Progenitor cell of endocrine pancreas (in vitro differentiated cells): Measurements from ENCODE around the gene ADGRA1. TPM values are rescaled to one million over a fixed set of nuclear protein-coding genes. Genes with fewer than 3 reads are reported as not detected.
"Not testable (repeated sequence)": the region's sequence is repeated elsewhere in the genome, so short reads cannot be mapped to it uniquely, and the experiment has no call there.

Experiments used
- DNase-seq: peaks from one replicate; pipeline ENCODE4 v3.0.0; 2021; ENCODE audit warnings: low spot score; ENCODE audit not compliant: unreplicated experiment
- H3K27ac Mint-ChIP-seq: 2 replicates; pipeline ENCODE4 v1.8.0; 2021; ENCODE audit warnings: mild to moderate bottlenecking, moderate library complexity, mixed read lengths
- H3K27me3 Mint-ChIP-seq: 2 replicates; pipeline ENCODE4 v1.8.0; 2021; ENCODE audit warnings: mixed read lengths
- H3K36me3 Mint-ChIP-seq: 2 replicates; pipeline ENCODE4 v1.8.0; 2022; ENCODE audit warnings: mixed read lengths; ENCODE audit not compliant: insufficient read depth
- H3K4me1 Mint-ChIP-seq: 2 replicates; pipeline ENCODE4 v1.8.0; 2021; ENCODE audit warnings: low read depth, mixed read lengths
- H3K4me3 Mint-ChIP-seq: 2 replicates; pipeline ENCODE4 v1.8.0; 2021; ENCODE audit warnings: low read depth, mild to moderate bottlenecking, moderate library complexity, mixed read lengths
- H3K9me3 Mint-ChIP-seq: 2 replicates; pipeline ENCODE4 v1.8.0; 2021; ENCODE audit warnings: low read depth, mixed read lengths
- total RNA-seq: library from RNA; stranded (reverse); gene quantifications from 2 replicates; pipeline ENCODE4 v1.2.1, GENCODE V29; 2021
- TF ChIP-seq, protein P1 (sequence below): fragments of 200-600 bp; sonication (generic); IDR thresholded peaks from one replicate; pipeline ENCODE4 v1.5.0; 2021; ENCODE audit warnings: antibody characterized with exemption, mild to moderate bottlenecking; ENCODE audit not compliant: unreplicated experiment

ADGRA1 gene
- total RNA-seq, 1 donor from 2014 or later: 1.2 TPM

DNA sequence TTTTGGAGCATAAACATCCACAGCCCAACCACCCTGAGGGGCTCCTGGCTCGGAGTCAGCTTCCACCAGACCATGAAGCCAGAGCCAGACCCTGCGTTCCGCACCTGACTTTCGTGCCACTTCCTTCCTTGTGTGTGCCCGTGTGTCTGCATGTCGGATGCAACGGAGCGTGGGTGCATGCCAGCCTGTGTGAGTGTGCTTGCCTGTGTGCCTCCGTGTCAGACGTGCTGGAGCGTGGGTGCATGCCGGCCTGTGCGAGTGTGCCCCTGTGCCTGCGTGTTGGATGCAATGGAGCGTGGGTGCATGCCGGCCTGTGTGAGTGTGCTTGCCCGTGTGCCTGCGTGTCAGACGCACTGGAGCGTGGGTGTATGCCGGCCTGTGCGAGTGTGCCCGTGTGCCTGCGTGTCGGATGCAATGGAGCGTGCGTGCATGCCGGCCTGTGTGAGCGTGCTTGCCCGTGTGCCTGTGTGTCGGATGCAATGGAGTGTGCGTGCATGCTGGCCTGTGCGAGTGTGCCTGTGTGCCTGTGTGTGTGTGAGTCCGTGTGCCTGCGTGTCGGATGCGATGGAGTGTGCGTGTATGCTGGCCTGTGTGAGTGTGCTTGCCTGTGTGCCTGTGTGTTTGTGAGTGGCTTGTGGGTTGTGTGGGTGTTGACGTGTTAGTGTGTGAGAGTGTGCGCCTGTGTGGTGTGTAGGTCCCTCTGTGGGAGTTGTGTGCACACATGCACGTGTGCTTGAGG, 44.2 kb downstream of the ADGRA1 start:
- H3K4me3 Mint-ChIP-seq: no peak overlapping the region
- no peak for DNase-seq
- H3K27me3 Mint-ChIP-seq: peaks cover 14% of the 10 kb centered on the region
- TF ChIP-seq, protein P1, sequence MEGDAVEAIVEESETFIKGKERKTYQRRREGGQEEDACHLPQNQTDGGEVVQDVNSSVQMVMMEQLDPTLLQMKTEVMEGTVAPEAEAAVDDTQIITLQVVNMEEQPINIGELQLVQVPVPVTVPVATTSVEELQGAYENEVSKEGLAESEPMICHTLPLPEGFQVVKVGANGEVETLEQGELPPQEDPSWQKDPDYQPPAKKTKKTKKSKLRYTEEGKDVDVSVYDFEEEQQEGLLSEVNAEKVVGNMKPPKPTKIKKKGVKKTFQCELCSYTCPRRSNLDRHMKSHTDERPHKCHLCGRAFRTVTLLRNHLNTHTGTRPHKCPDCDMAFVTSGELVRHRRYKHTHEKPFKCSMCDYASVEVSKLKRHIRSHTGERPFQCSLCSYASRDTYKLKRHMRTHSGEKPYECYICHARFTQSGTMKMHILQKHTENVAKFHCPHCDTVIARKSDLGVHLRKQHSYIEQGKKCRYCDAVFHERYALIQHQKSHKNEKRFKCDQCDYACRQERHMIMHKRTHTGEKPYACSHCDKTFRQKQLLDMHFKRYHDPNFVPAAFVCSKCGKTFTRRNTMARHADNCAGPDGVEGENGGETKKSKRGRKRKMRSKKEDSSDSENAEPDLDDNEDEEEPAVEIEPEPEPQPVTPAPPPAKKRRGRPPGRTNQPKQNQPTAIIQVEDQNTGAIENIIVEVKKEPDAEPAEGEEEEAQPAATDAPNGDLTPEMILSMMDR: no peak
- H3K9me3 Mint-ChIP-seq: no peaks in the 10 kb centered on the region
- no peak overlapping the region for H3K27ac Mint-ChIP-seq
- H3K4me1 Mint-ChIP-seq: no peaks in the 10 kb centered on the region
- no peaks in the 10 kb centered on the region for H3K36me3 Mint-ChIP-seq

DNA sequence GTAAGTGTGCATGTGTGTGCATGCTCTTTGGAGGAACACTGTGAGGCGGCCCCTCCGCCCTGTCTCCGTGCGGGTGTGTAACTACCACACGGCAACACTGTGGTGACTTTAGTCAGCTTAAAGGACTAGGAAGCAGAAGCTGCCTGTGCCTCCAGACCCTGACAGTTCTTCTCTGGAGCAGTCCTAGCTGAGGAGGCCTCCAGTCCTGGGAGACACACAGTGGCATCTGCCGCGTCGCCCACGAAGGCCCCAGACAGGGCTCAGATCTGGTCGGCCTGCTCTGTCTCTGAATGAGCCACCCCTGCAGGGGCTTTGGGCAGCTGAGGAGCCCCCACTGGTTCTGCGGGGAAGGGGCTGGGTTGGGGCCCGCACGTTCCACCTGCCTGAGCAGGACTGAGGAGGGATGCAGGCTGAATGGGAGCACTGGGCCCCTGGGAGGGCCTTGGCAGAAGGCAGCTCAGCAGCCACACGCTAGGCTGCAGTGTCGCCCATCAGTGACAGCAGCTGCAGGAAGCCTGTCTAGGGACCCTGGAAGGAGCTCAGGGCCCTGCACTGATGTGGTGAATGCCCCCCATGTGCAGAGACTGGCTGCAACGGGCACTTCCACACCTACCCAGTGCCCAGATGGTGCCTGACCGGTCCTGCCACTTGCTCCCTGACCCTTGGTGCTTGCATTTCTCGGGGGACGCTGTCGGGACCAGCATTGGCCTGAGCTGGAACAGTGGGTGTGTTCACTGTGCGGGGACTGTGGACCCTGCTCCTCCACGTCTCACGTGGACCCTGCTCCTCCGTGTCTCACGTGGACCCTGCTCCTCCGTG, 45.0 kb downstream of the ADGRA1 start:
- no peak for DNase-seq
- Mint-ChIP-seq H3K27me3 (peaks cover 14% of the 10 kb centered on the region), H3K27ac (no peak overlapping the region), H3K4me1 (no peaks in the 10 kb centered on the region), H3K36me3 (no peaks in the 10 kb centered on the region), H3K9me3 (no peaks in the 10 kb centered on the region), H3K4me3 (no peak overlapping the region)
- TF ChIP-seq, protein P1: no peak

DNA sequence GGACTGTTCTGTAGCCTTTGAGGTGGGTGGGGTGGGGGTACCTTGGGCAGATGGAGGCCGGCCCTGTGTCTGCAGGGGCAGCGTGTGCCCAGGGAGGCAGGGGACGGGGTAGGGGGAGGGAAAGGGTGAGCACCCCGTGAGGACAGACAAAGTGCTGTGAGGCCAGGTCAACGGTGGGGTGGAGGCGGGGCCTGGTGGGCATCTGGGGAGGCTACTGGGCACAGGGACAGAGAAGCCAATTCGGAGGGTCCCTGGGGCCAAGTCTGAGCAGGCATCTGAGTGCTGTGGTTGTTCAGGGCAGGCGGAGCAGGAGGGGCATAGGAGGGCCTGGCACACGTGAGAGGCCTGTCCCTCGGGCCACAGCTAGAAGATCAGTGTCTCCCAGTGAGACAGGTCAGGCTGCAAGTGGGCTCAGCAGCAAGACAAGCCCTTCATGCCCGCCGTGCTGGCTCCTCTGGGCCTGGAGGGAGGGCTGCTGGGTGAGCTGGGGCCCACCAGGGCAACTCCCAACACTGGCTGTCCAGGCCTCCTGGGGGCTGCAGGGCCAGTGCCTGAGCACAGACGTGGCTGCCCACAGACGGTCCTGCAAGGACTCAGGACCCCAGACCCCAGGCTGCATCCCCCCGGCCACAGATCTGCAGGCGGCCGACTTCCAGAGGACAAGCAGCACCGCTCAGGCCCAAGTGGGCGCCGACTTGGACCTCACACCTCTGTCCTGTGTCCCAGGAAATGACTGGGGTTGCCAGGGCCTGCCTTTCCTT, 45.9 kb downstream of the ADGRA1 start:
- Mint-ChIP-seq H3K9me3 (no peaks in the 10 kb centered on the region), H3K36me3 (no peaks in the 10 kb centered on the region), H3K27ac (no peak overlapping the region), H3K4me1 (no peaks in the 10 kb centered on the region), H3K4me3 (no peak overlapping the region), H3K27me3 (peaks cover 14% of the 10 kb centered on the region)
- DNase-seq: no peak
- TF ChIP-seq, protein P1: no peak

DNA sequence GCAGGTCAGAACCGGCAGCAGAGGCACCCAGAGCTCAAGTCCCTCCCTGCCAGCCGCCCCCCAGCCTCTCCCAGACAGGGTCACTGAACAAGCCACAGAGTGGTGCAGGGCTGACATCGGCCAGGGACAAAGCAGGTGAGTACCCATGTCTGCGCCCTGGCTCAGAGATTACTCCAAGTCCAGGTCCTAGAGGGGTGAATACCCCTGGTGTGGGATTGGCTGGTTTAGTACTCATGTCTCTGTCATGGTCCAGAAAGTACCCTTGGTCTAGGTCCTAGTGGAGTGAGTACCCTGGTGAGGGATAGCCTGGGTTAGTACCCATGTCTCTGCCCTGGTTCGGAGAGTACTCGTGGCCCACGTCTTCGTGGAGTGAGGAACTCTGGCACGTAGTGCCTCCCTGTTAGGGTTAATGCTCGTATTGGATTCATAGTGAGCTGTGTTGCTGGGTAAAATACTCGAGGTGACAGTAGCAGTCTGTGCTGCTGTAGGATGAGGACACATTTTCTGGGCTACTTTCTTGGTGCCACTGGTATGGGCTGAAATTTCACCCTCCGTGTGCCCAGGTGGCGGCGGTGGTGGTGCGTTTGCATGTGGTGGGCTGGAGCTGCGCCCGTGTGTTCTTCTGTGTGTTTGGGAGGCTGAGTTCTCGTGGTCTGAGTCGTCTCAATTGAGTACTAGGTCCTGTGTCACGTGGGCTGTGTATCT, 46.8 kb downstream of the ADGRA1 start:
- no peak for DNase-seq
- H3K36me3 Mint-ChIP-seq: no peaks in the 10 kb centered on the region
- peaks cover 14% of the 10 kb centered on the region for H3K27me3 Mint-ChIP-seq
- TF ChIP-seq, protein P1: no peak
- H3K4me1 Mint-ChIP-seq: no peaks in the 10 kb centered on the region
- H3K9me3 Mint-ChIP-seq: no peaks in the 10 kb centered on the region
- H3K27ac Mint-ChIP-seq: no peak overlapping the region
- no peak overlapping the region for H3K4me3 Mint-ChIP-seq

DNA sequence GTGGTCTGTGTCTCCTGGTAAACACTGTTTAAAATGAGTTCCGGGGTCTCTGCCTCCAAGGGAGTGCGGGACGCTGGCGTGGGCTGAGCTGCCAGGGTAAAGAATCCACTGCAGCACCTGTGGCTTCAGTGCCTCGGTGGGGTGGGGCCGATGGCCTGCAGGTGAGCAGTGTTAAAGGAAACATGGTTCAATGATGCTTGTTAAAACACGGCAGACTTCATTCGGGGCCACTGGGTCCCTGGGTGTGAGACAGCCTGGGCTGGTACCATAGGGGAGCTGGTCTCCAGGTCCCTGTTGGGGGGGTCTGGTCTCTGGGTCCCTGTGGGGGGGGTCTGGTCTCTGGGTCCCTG, 47.4 kb downstream of the ADGRA1 start:
- H3K4me1 Mint-ChIP-seq: no peaks in the 10 kb centered on the region
- no peaks in the 10 kb centered on the region for H3K36me3 Mint-ChIP-seq
- H3K9me3 Mint-ChIP-seq: no peaks in the 10 kb centered on the region
- no peak overlapping the region for H3K4me3 Mint-ChIP-seq
- DNase-seq: no peak
- peaks cover 14% of the 10 kb centered on the region for H3K27me3 Mint-ChIP-seq
- TF ChIP-seq, protein P1: no peak
- H3K27ac Mint-ChIP-seq: no peak overlapping the region

DNA sequence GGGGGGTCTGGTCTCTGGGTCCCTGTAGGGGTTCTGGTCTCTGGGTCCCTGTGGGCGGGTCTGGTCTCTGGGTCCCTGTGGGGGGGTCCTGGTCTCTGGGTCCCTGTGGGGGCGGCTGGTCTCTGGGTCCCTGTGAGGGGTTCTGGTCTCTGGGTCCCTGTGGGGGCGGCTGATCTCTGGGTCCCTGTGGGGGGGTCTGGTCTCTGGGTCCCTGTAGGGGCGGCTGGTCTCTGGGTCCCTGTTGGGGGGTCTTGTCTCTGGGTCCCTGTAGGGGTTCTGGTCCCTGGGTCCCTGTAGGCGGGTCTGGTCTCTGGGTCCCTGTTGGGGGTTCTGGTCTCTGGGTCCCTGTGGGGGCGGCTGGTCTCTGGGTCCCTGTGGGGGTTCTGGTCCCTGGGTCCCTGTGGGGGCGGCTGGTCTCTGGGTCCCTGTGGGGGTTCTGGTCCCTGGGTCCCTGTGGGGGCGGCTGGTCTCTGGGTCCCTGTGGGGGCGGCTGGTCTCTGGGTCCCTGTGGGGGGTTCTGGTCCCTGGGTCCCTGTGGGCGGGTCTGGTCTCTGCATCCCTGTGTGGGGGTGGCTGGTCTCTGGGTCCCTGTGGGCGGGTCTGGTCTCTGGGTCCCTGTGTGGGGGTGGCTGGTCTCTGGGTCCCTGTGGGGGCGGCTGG, 49.9 kb downstream of the ADGRA1 start:
- not testable (repeated sequence) for H3K36me3 Mint-ChIP-seq, DNase-seq, H3K27ac Mint-ChIP-seq, H3K9me3 Mint-ChIP-seq, H3K4me1 Mint-ChIP-seq, H3K4me3 Mint-ChIP-seq, H3K27me3 Mint-ChIP-seq
